Neural progenitor cell (in vitro differentiated cells): ENCODE measurements around the gene ACTR3.

Experiments
- EZH2 ChIP-seq: fragments of 200-600 bp; sonication (generic); IDR thresholded peaks from 2 replicates; pipeline ENCODE4 v1.6.1; 2017; ENCODE audit warnings: antibody characterized with exemption, mild to moderate bottlenecking, moderate library complexity
- EZH2phosphoT487 ChIP-seq: fragments of 200-600 bp; sonication (generic); IDR thresholded peaks from 2 replicates; pipeline ENCODE4 v1.6.1; 2017; ENCODE audit warnings: antibody characterized with exemption
- TF ChIP-seq, protein P1 (sequence below): fragments of 200-600 bp; sonication (generic); IDR thresholded peaks from 2 replicates; pipeline ENCODE4 v1.5.1; 2017; ENCODE audit warnings: antibody characterized with exemption, mild to moderate bottlenecking

GRCh38 chr2:114006460-114006859 is 116.6 kb downstream of the ACTR3 start:
- TF ChIP-seq, protein P1, sequence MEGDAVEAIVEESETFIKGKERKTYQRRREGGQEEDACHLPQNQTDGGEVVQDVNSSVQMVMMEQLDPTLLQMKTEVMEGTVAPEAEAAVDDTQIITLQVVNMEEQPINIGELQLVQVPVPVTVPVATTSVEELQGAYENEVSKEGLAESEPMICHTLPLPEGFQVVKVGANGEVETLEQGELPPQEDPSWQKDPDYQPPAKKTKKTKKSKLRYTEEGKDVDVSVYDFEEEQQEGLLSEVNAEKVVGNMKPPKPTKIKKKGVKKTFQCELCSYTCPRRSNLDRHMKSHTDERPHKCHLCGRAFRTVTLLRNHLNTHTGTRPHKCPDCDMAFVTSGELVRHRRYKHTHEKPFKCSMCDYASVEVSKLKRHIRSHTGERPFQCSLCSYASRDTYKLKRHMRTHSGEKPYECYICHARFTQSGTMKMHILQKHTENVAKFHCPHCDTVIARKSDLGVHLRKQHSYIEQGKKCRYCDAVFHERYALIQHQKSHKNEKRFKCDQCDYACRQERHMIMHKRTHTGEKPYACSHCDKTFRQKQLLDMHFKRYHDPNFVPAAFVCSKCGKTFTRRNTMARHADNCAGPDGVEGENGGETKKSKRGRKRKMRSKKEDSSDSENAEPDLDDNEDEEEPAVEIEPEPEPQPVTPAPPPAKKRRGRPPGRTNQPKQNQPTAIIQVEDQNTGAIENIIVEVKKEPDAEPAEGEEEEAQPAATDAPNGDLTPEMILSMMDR: no peak
- TF ChIP-seq EZH2 (no peak), EZH2phosphoT487 (no peak)
